Measurements from ENCODE around the gene EYA2. TPM values are rescaled to one million over a fixed set of nuclear protein-coding genes. Genes with fewer than 3 reads are reported as not detected.
"Not testable (repeated sequence)": the region's sequence is repeated elsewhere in the genome, so short reads cannot be mapped to it uniquely, and the experiment has no call there.

EYA2 gene
- polyA plus RNA-seq, 1 donor (not counting 4 experiments of a cell fraction or from before 2014, with no cell fraction given) = not detected

DNA sequence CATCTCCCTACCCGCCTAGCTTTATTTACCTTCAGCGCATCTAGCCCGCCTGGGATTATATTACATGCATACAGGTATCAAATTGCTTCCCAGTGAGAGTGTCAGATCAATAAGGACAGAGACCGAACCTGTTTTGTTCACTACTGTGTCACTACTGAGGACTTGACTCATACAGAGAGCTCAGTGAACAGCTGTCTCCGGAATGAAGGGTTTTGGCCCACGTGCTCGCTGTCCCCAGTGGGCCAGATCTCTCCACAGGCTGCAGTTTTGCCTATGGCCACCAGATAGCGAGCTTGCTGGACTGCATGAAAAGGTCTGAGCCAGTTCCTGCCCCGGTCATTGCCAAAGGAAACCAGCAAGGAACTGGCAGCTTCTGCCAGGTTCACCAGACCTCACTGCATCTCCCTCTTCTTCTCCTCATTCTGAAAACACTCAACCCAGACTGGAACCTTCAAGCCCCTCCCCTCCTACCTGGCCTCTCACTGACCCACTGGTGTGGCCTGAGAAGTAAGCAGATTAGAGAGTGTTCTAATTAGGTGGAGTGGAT is 311.0 kb downstream of the EYA2 start:
- no peak overlapping the region for H2AFZ ChIP-seq (ENCODE audit: control insufficient read depth, low read length)
- no peak for FAIRE-seq
- no peak overlapping the region for H3K27ac ChIP-seq (ENCODE audit: control insufficient read depth, insufficient read depth, low read length)

DNA sequence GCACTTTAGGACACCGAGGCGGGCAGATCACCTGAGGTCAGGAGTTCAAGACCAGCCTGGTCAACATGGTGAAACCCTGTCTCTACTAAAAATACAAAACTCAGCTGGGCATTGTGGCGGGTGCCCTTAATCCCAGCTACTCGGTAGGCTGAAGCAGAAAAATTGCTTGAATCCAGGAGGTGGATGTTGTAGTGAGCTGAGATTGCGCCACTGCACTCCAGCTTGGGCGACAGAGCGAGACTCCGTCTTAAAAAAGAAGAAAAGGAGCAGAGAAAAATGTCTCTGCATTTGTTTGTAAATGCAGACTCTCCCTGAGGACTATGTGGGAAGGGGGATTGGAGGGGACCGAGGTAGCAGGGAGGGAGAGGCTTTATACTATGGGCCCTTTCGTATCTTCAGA is 311.9 kb downstream of the EYA2 start:
- dilution Hi-C loops (cut with MboI; ENCODE audit: extremely low pct_ligation_motif_present, low sequenced_read_pairs); H3K9me3 ChIP-seq (ENCODE audit: control insufficient read depth, low read depth, low read length); H3K4me3 ChIP-seq (ENCODE audit: control insufficient read depth in 2 of 3, extremely low read depth in 1 of 3, insufficient read depth in 2 of 3, low read depth in 1 of 3, low read length in 3 of 3); H2AFZ ChIP-seq (ENCODE audit: control insufficient read depth, low read length); H4K20me1 ChIP-seq (ENCODE audit: control insufficient read depth, extremely low read depth, insufficient read depth, low read length); H3K27me3 ChIP-seq (ENCODE audit: control insufficient read depth, extremely low read depth, insufficient read depth, low read length); H3K9ac ChIP-seq (ENCODE audit: control insufficient read depth, extremely low read depth, insufficient read depth, low read length); H3K9me1 ChIP-seq (ENCODE audit: control insufficient read depth, extremely low read depth, insufficient read depth, low read length); FAIRE-seq; H3K27ac ChIP-seq (ENCODE audit: control insufficient read depth, insufficient read depth, low read length); H3K79me2 ChIP-seq (ENCODE audit: control insufficient read depth, insufficient read depth, low read length); DNase-seq (ENCODE audit: low read depth, low spot score); H3K4me2 ChIP-seq (ENCODE audit: control insufficient read depth, extremely low read depth, insufficient read depth, low read depth, low read length): not testable (repeated sequence)
- H3K36me3 ChIP-seq (ENCODE audit: control insufficient read depth in 2 of 2, extremely low read depth in 1 of 2, insufficient read depth in 2 of 2, low read length in 2 of 2) = peaks cover 18 to 22% of the 10 kb centered on the region in 2 experiments
- H3K4me1 ChIP-seq (ENCODE audit: control insufficient read depth, extremely low read depth, insufficient read depth, low read length) = peaks cover 13% of the 10 kb centered on the region

More for the DNA sequence above, 311.0 kb downstream of the EYA2 start:
- dilution Hi-C loops (cut with MboI; ENCODE audit: extremely low pct_ligation_motif_present, low sequenced_read_pairs) = no loop called here
- Histone ChIP-seq H3K4me3 (ENCODE audit: control insufficient read depth in 2 of 3, extremely low read depth in 1 of 3, insufficient read depth in 2 of 3, low read depth in 1 of 3, low read length in 3 of 3) (no peak overlapping the region), H3K9ac (ENCODE audit: control insufficient read depth, extremely low read depth, insufficient read depth, low read length) (no peak overlapping the region), H3K27me3 (ENCODE audit: control insufficient read depth, extremely low read depth, insufficient read depth, low read length) (no peaks in the 10 kb centered on the region), H3K36me3 (ENCODE audit: control insufficient read depth in 2 of 2, extremely low read depth in 1 of 2, insufficient read depth in 2 of 2, low read length in 2 of 2) (peaks cover 9 to 15% of the 10 kb centered on the region in 2 experiments), H3K9me1 (ENCODE audit: control insufficient read depth, extremely low read depth, insufficient read depth, low read length) (no peaks in the 10 kb centered on the region), H3K9me3 (ENCODE audit: control insufficient read depth, low read depth, low read length) (no peaks in the 10 kb centered on the region), H4K20me1 (ENCODE audit: control insufficient read depth, extremely low read depth, insufficient read depth, low read length) (no peaks in the 10 kb centered on the region), H3K4me2 (ENCODE audit: control insufficient read depth, extremely low read depth, insufficient read depth, low read depth, low read length) (no peak overlapping the region), H3K4me1 (ENCODE audit: control insufficient read depth, extremely low read depth, insufficient read depth, low read length) (peaks cover 13% of the 10 kb centered on the region), H3K79me2 (ENCODE audit: control insufficient read depth, insufficient read depth, low read length) (no peaks in the 10 kb centered on the region)
- no peak for DNase-seq (ENCODE audit: low read depth, low spot score)
- TF ChIP-seq, protein P1, sequence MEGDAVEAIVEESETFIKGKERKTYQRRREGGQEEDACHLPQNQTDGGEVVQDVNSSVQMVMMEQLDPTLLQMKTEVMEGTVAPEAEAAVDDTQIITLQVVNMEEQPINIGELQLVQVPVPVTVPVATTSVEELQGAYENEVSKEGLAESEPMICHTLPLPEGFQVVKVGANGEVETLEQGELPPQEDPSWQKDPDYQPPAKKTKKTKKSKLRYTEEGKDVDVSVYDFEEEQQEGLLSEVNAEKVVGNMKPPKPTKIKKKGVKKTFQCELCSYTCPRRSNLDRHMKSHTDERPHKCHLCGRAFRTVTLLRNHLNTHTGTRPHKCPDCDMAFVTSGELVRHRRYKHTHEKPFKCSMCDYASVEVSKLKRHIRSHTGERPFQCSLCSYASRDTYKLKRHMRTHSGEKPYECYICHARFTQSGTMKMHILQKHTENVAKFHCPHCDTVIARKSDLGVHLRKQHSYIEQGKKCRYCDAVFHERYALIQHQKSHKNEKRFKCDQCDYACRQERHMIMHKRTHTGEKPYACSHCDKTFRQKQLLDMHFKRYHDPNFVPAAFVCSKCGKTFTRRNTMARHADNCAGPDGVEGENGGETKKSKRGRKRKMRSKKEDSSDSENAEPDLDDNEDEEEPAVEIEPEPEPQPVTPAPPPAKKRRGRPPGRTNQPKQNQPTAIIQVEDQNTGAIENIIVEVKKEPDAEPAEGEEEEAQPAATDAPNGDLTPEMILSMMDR (optimal IDR thresholded peaks at IDR 0.05 in 1 of 3, IDR thresholded peaks at IDR 0.05 in 1 of 3, conservative IDR thresholded peaks at IDR 0.05 in 1 of 3; ENCODE audit: extremely low read depth in 1 of 3, insufficient read depth in 2 of 3, low read length in 3 of 3) = peak; percentile 48 to 57 (median 50)
- TF ChIP-seq EZH2 (IDR thresholded peaks at IDR 0.05; ENCODE audit: low read length) = no peak
